GM21515 (cell line): Measurements from ENCODE around the gene CCDC24.

ENCODE experiments used
- ATAC-seq: cut with Tn5 transposase; IDR thresholded peaks from one replicate; pipeline ENCODE4 v1.9.1; 2021; ENCODE audit not compliant: unreplicated experiment

Gene CCDC24

GRCh38 chr1:44024031-44024902, 32.9 kb downstream of the CCDC24 start:
- ATAC-seq, result no peak

GRCh38 chr1:44024903-44025525, 33.6 kb downstream of the CCDC24 start:
- ATAC-seq, result no peak

- ATAC-seq, result no peak
These were observed 34.4 kb downstream of the CCDC24 start for GRCh38 chr1:44025816-44026215.

- ATAC-seq, result no peak
These were observed 35.9 kb downstream of the CCDC24 start for GRCh38 chr1:44027320-44027719.

GRCh38 chr1:44029260-44029910, 38.0 kb downstream of the CCDC24 start:
- peak; percentile 8 for ATAC-seq

- peak; percentile 82 for ATAC-seq
These were observed 38.7 kb downstream of the CCDC24 start for GRCh38 chr1:44029911-44030604.

- ATAC-seq, result peak; percentile 15
These were observed 39.3 kb downstream of the CCDC24 start for GRCh38 chr1:44030605-44031251.

- no peak for ATAC-seq
These were observed 40.1 kb downstream of the CCDC24 start, which contains the start of gene SLC6A9 for GRCh38 chr1:44031252-44032169. Gene SLC6A9, minus strand, starts transcription at chr1:44031462. Its CDS starts 7,185 bp downstream, at chr1:44024277.

- no peak for ATAC-seq
These were observed 40.9 kb downstream of the CCDC24 start for GRCh38 chr1:44032170-44032790.

GRCh38 chr1:44033041-44033575, 41.7 kb downstream of the CCDC24 start:
- no peak for ATAC-seq

- no peak for ATAC-seq
These were observed 42.4 kb downstream of the CCDC24 start for GRCh38 chr1:44033756-44034155.

- ATAC-seq, result no peak
These were observed 43.0 kb downstream of the CCDC24 start for GRCh38 chr1:44034423-44034822.

- ATAC-seq, result no peak
These were observed 43.7 kb downstream of the CCDC24 start for GRCh38 chr1:44034976-44035716.

GRCh38 chr1:44035726-44036408, 44.5 kb downstream of the CCDC24 start:
- no peak for ATAC-seq

GRCh38 chr1:44036409-44037139, 45.2 kb downstream of the CCDC24 start:
- no peak for ATAC-seq

GRCh38 chr1:44037154-44037553, 45.8 kb downstream of the CCDC24 start:
- ATAC-seq, result no peak
